KG1 (cell line): ENCODE measurements around the gene TLCD1.
A peak's percentile ranks its signal among the peaks of the same experiment; 100 is the strongest.
"Not testable (repeated sequence)": the region's sequence is repeated elsewhere in the genome, so short reads cannot be mapped to it uniquely, and the experiment has no call there.

Experiments used
- DNase-seq: peaks from one replicate; lab custom pipeline; 2025; lab: John Stamatoyannopoulos, UW

The TLCD1 gene

GRCh38 chr17:28747051-28747691, 21.1 kb upstream of the TLCD1 start:
- no peak for DNase-seq

GRCh38 chr17:28746611-28747050, 20.6 kb upstream of the TLCD1 start:
- no peak for DNase-seq

DNA sequence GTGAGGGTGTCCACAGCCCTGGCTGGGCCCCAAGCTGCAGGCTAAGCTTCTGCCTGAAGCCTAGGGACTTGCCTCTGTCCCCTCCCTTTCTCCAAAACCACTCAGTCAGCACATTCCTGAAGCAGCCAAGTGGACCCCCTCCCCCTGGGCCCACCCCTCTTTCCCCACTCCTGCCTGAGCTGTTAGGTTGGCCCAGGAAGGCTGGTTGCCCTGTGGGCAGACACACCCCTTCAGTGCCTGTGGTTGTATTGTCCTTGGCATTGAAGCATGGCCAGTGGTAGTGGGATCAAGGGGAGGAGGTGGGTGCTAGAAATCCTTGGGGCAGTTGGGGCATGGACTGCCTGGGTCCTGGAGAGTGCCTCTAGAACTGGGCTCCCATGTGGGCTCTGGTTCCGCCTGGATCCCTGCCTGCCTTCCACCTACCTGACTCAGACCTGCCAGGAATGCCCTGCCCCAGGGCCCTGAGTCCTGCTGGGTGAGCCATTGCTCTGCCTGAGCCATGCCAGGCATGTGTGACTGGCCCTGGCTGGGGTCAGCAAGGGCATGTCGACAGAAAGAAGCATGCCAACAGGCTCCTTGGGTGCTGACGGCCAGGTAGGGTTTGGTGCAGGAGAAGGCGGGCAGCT, 19.9 kb upstream of the TLCD1 start:
- DNase-seq: no peak

DNA sequence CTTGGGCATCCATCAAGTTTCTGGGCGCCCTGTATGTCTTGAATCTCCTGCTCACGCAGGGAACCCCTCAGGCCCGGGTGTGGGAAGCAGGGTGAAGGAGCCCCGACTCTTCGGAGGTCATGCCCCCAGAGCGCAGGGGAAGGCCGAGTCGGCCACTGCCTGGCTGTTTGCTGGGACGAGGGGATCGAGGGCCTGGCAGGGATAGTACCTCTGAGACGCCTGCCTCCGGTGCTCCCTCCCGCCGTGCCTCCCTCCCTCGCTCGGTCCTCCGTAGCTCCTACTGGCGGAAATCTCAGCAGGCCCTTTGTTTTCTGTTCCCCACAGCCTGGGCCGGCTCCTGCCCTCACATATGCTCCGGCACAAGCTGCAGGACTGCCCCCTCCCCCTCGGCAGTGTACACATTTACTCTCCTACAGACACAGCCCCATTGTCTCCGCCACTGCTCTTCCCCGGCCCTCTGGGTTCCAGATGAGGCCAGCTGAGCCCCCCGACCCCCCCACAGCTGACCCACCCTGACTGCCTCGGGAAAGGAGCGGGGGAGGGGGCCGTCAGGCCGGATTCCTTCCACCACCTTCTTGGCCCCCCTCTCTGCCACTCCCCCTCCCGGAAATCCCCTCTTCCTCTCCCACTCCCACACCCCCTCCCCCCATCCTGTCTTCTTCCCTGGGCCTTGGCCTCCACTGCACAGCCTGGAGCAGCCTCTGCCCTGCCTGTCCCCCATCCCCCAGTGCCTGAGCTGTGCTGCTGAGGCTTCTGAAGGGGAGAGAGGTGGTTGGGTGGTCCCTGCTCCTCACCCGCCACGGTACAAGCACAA, 19.1 kb upstream of the TLCD1 start:
- no peak for DNase-seq

- DNase-seq: peak; percentile 44
Observed at GRCh38 chr17:28744104-28744971, 18.3 kb upstream of the TLCD1 start.

DNA sequence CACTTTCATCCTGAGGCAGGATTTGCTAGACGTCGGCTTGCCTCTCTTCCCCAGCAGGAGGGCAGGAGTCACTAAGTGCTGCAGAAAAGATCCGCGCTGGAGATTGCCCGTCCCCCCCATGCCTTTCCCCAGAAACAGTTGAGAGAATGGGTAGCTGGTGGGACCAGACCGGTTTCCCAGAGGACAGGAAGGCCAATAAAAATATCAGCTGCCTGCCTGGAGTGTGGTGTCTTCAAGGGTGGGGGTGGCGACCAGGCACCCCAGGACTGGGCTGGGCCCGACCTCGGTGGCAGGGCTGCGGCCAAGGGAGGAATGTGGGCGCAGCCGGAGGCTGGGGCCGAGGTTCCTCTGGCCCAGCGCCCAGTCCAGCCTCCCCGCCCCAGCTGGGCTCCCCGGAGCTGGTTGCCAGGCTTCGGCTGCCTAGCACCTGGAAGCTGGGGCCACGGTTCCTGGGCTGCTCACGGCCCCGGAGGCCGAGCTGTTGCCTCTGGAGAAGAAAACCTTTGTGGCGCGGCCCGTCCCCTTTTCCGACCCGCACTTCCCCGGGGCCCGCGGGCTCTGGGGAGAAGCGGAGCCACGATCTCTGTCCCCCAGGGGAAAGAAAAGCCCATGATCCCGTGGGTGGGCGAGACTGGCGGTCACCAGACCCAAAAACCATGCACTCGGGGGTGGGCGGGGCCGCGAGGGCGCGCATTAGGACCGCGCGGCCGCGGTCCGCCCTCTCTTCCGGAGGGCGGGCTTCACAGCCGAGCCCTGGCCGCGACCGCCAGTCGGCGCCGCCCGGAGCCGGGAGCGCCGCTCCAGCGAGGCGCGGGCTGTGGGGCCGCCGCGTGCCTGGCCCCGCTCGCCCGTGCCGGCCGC, 17.4 kb upstream of the TLCD1 start, which contains the start of gene TRAF4:
TSS of gene TRAF4 (plus strand) at position 769 of the 861 bp plus-strand sequence. CDS start 102 bp downstream, outside the sequence.
- DNase-seq: peak; percentile 52

DNA sequence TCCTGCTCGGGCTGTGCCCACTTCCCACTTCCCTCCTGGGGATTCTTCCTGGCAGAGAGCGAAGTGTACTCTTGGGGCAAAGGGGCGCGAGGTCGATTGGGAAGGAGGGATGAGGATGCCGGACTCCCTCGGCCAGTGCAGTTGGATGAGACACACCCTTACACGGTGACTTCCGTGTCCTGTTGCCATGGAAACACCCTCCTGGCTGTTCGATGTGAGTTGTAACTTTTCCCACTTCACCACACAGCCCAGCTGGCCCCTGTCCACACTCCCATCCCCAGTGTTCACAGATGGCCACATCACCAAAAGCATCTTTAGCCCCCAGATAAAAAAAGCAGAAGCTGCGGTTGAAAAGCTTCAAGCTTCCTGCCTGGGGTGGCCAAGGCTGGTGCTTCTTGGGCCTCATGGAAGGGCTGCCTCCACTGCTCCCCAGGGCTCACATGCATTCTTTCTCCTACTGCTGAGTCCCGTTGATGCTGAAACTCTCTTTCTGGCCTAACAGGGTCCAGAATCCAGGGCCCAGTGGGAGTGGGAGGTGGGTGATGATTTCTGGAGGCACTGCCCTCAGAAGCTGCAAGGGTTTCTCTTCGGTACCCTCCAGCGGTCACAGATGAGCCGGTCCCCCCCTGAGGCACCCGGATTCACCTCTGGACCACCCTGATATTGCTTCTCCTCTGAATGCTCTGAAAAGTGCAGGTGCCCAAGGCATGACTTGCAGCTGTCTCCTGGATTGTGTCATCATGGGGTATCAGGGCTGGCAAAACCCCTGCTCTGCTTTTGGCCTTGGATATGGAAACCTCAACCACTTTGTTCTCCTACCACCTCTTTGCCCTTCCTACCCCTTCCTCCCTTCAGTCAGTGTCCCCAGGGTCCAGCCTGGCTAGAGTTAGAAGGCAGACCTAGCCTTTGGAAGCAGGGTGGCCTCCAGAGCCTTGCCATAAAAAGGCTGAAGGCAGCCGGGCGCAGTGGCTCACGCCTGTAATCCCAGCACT, 15.6 kb upstream of the TLCD1 start:
- DNase-seq: peak; percentile 51

- no peak for DNase-seq
Observed at GRCh38 chr17:28740406-28741357, 14.6 kb upstream of the TLCD1 start.

DNA sequence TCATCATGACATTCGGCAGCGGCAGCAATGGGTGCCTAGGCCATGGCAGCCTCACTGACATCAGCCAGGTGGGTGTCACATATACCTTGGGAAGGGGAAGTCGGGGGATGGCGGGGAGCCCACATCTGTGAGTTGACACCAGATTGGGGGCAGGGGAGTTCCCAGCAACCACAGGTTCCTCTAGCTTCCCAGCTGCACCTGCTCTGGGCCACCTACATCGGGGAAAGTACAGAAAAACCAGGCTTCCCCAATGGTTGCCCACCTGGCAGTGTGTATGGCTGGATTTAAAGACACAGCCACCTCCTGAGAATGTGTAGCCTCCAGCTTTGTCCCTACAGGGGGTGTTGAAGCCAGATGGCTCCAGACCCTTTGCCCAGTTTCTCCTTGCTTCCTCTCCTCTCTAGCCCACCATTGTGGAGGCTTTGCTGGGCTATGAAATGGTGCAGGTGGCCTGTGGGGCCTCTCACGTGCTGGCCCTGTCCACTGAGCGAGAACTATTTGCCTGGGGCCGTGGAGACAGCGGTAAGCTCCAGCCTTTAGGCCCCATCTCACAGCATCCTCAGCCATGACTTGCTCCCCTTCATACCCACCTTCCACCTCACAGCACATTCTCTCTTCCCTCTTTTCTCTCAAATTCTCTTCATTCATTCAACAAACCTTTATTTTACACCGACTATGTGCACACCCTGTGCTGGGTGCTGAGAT, 12.8 kb upstream of the TLCD1 start:
- no peak for DNase-seq

DNA sequence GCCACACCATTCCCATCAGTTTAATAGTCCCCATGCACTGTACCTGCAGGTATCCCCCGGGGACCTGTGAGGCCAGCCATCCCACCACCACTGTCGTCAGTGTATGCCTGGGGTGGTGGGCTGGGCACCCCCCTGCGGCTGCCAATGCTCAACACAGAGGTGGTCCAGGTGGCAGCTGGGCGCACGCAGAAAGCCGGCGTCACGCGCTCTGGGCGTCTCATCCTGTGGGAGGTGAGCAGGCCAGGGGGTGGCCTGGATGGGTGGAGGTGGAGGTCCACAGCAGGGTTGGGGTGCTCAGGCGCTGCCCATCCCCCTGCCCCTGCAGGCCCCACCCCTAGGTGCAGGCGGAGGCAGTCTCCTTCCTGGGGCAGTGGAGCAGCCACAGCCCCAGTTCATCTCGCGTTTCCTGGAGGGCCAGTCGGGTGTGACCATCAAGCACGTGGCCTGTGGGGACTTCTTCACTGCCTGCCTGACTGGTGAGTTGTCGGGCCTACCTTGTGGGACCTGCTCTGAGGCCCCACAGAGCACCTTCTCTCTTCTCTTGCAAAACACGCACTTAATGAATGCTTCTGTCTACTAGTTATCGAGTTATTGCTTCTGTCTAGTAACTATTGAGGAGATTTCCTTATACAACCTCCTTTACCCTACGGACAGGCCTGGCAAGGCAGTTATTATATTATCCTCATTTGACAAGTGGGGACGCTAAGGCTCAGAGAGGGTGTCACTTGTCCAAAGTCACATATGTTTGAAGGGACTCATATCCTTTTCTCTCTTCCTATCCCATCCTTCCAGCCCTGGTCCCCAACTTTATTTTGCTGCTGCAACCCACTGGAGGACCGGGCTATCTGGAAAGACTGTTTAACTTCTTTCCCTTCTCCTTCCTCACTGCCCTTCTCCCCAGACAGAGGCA, 12.0 kb upstream of the TLCD1 start:
- no peak for DNase-seq

GRCh38 chr17:28737316-28737715, 11.3 kb upstream of the TLCD1 start:
- no peak for DNase-seq

GRCh38 chr17:28735913-28736769, 10.1 kb upstream of the TLCD1 start:
- DNase-seq: not testable (repeated sequence)

GRCh38 chr17:28735242-28735722, 9.2 kb upstream of the TLCD1 start:
- no peak for DNase-seq

GRCh38 chr17:28734712-28735241, 8.7 kb upstream of the TLCD1 start:
- no peak for DNase-seq

DNA sequence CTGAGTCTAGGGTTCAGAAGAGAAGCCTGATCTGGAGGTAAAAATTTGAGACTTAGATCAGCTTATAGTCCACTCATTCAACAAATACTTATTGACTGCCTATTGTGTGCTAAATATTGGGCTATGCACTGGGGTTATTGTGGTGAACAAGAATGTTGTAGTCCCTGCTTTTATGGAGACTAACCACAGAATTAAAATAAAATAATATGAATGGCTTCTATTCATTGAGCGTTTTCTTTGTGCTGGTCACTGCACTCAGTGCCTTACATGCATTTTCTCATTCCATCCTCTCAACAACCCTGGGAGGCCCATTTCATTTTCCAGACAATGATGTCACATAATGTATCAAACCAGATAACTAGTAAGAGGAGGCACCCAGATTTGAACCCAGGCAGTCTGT, 7.3 kb upstream of the TLCD1 start:
- DNase-seq: no peak
